ENCODE measurements around the gene RHOJ. TPM values are rescaled to one million over a fixed set of nuclear protein-coding genes. Genes with fewer than 3 reads are reported as not detected.

Gene RHOJ
- total and polyA plus RNA-seq, 2 of the 4 experiments (the other 2 are of a cell fraction), result 9.5 to 33.9 TPM

- CTCF ChIA-PET, result no interaction called here
- no peaks in the 10 kb centered on the region for H3K27me3 ChIP-seq (ENCODE audit: control insufficient read depth, insufficient read depth, low read length)
- no peak overlapping the region for H4K8ac ChIP-seq (ENCODE audit: low read depth in 2 of 2, low read length in 2 of 2)
- TF ChIP-seq RAD21 (IDR thresholded peaks at IDR 0.05; ENCODE audit: low read length) (no peak), RFX5 (IDR thresholded peaks at IDR 0.05; ENCODE audit: low read depth, low read length) (no peak), USF2 (IDR thresholded peaks at IDR 0.05; ENCODE audit: low read depth, low read length) (no peak), CHD1 (IDR thresholded peaks at IDR 0.05; ENCODE audit: low read depth, low read length) (no peak), FOS (IDR thresholded peaks at IDR 0.05; ENCODE audit: low read depth, low read length) (no peak), NFE2L2 (IDR thresholded peaks at IDR 0.05; ENCODE audit: low read depth, low read length) (no peak), CTCF (conservative IDR thresholded peaks at IDR 0.05; ENCODE audit: low read depth, low read length) (no peak), CEBPB (IDR thresholded peaks at IDR 0.05; ENCODE audit: low read depth, low read length) (no peak), ELK1 (IDR thresholded peaks at IDR 0.05; ENCODE audit: borderline replicate concordance, low read depth, low read length) (no peak), BHLHE40 (IDR thresholded peaks at IDR 0.05; ENCODE audit: low read depth, low read length) (no peak), MAZ (IDR thresholded peaks at IDR 0.05; ENCODE audit: borderline replicate concordance, low read depth, low read length) (no peak)
- no peak overlapping the region for H3K4ac ChIP-seq (ENCODE audit: low read depth, low read length)
- dilution Hi-C loops (cut with HindIII; ENCODE audit: low sequenced_read_pairs, unreplicated experiment), result no loop called here
- no peak overlapping the region for H2AK9ac ChIP-seq (replicated peaks; ENCODE audit: low read depth, low read length, poor library complexity)
- no peak overlapping the region for H2AK5ac ChIP-seq (ENCODE audit: low read depth, low read length)
- ATAC-seq (ENCODE audit: low read depth) (no peak), DNase-seq (peak; percentile 21)
- H4K5ac ChIP-seq (ENCODE audit: low read depth, low read length), result no peak overlapping the region
- H3K27ac ChIP-seq (ENCODE audit: insufficient read depth, low read length), result no peak overlapping the region
- no peak overlapping the region for H2BK20ac ChIP-seq (ENCODE audit: low read depth, low read length)
- no peak overlapping the region for H2BK120ac ChIP-seq (ENCODE audit: low read depth, low read length)
- no peaks in the 10 kb centered on the region for H4K20me1 ChIP-seq (ENCODE audit: insufficient read depth, low read length)
- H3K4me2 ChIP-seq (ENCODE audit: low read depth, low read length), result no peak overlapping the region
- H3K4me3 ChIP-seq (ENCODE audit: insufficient read depth, low read depth, low read length), result no peak overlapping the region
- no peak overlapping the region for H3K56ac ChIP-seq (ENCODE audit: extremely low read depth, insufficient read depth, low read length)
- intact Hi-C loops (cut with micrococcal nuclease), result no loop called here
- no peak overlapping the region for H4K91ac ChIP-seq (ENCODE audit: insufficient read depth, low read depth, low read length)
- no peak overlapping the region for H2AFZ ChIP-seq (replicated peaks; ENCODE audit: low read length, poor library complexity)
- H3K9me1 ChIP-seq (ENCODE audit: insufficient read depth, low read length), result no peaks in the 10 kb centered on the region
- no peak overlapping the region for H3K18ac ChIP-seq (ENCODE audit: low read depth, low read length)
- no peak overlapping the region for H3K9ac ChIP-seq (ENCODE audit: low read depth, low read length)
- BruUV-seq (replicated peaks), result no TSS peak
- no peaks in the 10 kb centered on the region for H3K4me1 ChIP-seq (ENCODE audit: control insufficient read depth, insufficient read depth, low read length)
- H2BK15ac ChIP-seq (ENCODE audit: low read depth, low read length), result no peak overlapping the region
- no peak overlapping the region for H3K14ac ChIP-seq (replicated peaks; ENCODE audit: low read depth, low read length)
- H2BK5ac ChIP-seq (ENCODE audit: low read depth, low read length, poor library complexity, severe bottlenecking), result no peak overlapping the region
- no peaks in the 10 kb centered on the region for H3K36me3 ChIP-seq (ENCODE audit: control insufficient read depth, insufficient read depth, low read length)
- POLR2A ChIA-PET (ENCODE audit: unreplicated experiment), result no interaction called here
- in situ Hi-C loops (cut with MboI; ENCODE audit: low sequenced_read_pairs), result no loop called here
- no peaks in the 10 kb centered on the region for H3K79me1 ChIP-seq (ENCODE audit: low read depth in 1 of 2, low read length in 2 of 2)
- WGBS, 2 experiments (ENCODE audit: extremely low coverage in 2 of 2, insufficient read length in 1 of 2), result no CpG with 5 or more reads among the region's 1 CpG
- no peaks in the 10 kb centered on the region for H3K9me3 ChIP-seq (ENCODE audit: control insufficient read depth, insufficient read depth, low read length)
- no peak overlapping the region for H3K23ac ChIP-seq (ENCODE audit: low read depth, low read length)
These were observed 61.9 kb downstream of the RHOJ start for GRCh38 chr14:63266106-63266505.

Data from IMR-90 (cell line).